Heart left ventricle (tissue), 16 donors: ENCODE data around the gene KRT34. TPM values are rescaled to one million over a fixed set of nuclear protein-coding genes. Genes with fewer than 3 reads are reported as not detected.

ENCODE experiments used
- ATAC-seq, 4 donors: fragments of 200-7000 bp; cut with Tn5 transposase; one replicate each; pipeline ENCODE4 v1.9.1; 2020 to 2022; ENCODE audit warnings: moderate library complexity in 4 of 4, mild to moderate bottlenecking in 3 of 4, moderate number of reproducible peaks in 1 of 4
- DNase-seq, 5 donors: peaks; one replicate each; pipeline ENCODE4 v3.0.0-alpha.2; 2020
- H3K27ac ChIP-seq, 12 donors: fragments of 200-600 bp; sonication (generic) in 4 of 12; one replicate each; pipeline versions ENCODE4 v1.5.0 to v1.8.0; 2016 to 2022; ENCODE audit warnings: mild to moderate bottlenecking in 2 of 12
- H3K27me3 ChIP-seq, 9 donors: fragments of 200-600 bp; sonication (generic) in 2 of 9; one replicate each; pipeline versions ENCODE4 v1.5.1 to v1.8.0; 2016 to 2022; ENCODE audit warnings: mild to moderate bottlenecking in 3 of 9
- H3K36me3 ChIP-seq, 9 donors: fragments of 200-600 bp; sonication (generic) in 2 of 9; one replicate each; pipeline versions ENCODE4 v1.5.0 to v1.8.0; 2018 to 2022; ENCODE audit warnings: mild to moderate bottlenecking in 2 of 9
- H3K4me1 ChIP-seq, 12 donors: fragments of 200-600 bp; sonication (generic) in 4 of 12; one replicate each; pipeline versions ENCODE4 v1.5.0 to v1.8.0; 2016 to 2022; ENCODE audit warnings: mild to moderate bottlenecking in 3 of 12
- H3K4me3 ChIP-seq, 12 donors: fragments of 200-600 bp; sonication (generic) in 4 of 12; one replicate each; pipeline versions ENCODE4 v1.5.0 to v1.8.0; 2017 to 2022; ENCODE audit warnings: mild to moderate bottlenecking in 9 of 12, moderate library complexity in 4 of 12
- H3K9me3 ChIP-seq, 12 donors: fragments of 200-600 bp; sonication (generic) in 4 of 12; one replicate each; pipeline versions ENCODE4 v1.5.0 to v1.8.0; 2016 to 2022; ENCODE audit warnings: mild to moderate bottlenecking in 1 of 12
- CTCF ChIP-seq, 12 donors: fragments of 200-600 bp; sonication (generic) in 4 of 12; IDR thresholded peaks; one replicate each; pipeline versions ENCODE4 v1.5.0 to v1.8.0; 2018 to 2022; ENCODE audit warnings: antibody characterized with exemption in 12 of 12, mild to moderate bottlenecking in 5 of 12
- POLR2A ChIP-seq, 2 donors: fragments of 450-650 bp; IDR thresholded peaks; one replicate each; pipeline ENCODE4 v1.6.1; 2017; ENCODE audit warnings: antibody characterized with exemption in 2 of 2, mild to moderate bottlenecking in 2 of 2, moderate library complexity in 2 of 2
- WGBS, 4 donors: extraction: QIAGEN DNeasy Blood & Tissue Kit in 2 of 4; methylation state at CpG; one replicate each; pipeline versions ENCODE4 v1.1.5 to v1.1.7; 2013 to 2018; 5-methylcytosine and 5-hydroxymethylcytosine counted together
- intact Hi-C, 10 donors: fragments of 100-400 bp; cut with DNase I; formaldehyde crosslinking; loops; one replicate each; pipeline versions ENCODE4 v1.11.1 to v1.14.2; 2022
- polyA plus RNA-seq, 2 donors: library from polyadenylated mRNA; stranded (reverse); fragments of 200-250 nt; gene quantifications; one replicate each; pipeline ENCODE4 v1.2.3, GENCODE V29; 2013
- total RNA-seq, 9 donors: library from RNA; depleted of rRNA in 2 of 9; stranded (reverse); fragments of >200 nt in 2 of 9; fragmentation: NEBNext Ultra II Directional in 3 of 9; extraction: Animal tissue kit (Norgen Biotek cat#: 25700) in 3 of 9; gene quantifications; one replicate each; pipeline versions ENCODE4 v1.1.0 to v1.2.4, GENCODE V29; 2016 to 2023
- donor health status: ischemic (EF 13 %, LVEDD 7.1; RV severe dilation, severe dysfunction).
- donor health status: healthy with polysubstance abuse.
- donor health status: DM: no; HTN: yes; CAD: no.
- donor health status: DM: no; HTN: no; CAD: no.
- donor health status: ischemic (EF 25% LVEDD 6.9; RV normal size, moderate dysfunction).
- donor health status: ischemic (EF 25% LVEDD 5.7; RV mildly dilated, moderate dysfunction).
- donor health status: healthy.
- donor health status: DM: yes; HTN: yes; CAD: no.
- donor health status: ischemic (EF 35%, LVEDD 5.7; RV mildly dilated, moderate dysfunction).
- donor health status: nonischemic (EF 11% LVEDD 7.7; RV severe dilation, severe dysfunction).
- donor health status: DM: yes; HTN: yes; CAD: no.
- donor health status: PGD.
- donor health status: ischemic (EF 29% LVEDD 5.4; RV normal size, mild dysfunction).
- donor health status: nonischemic (EF 23%, LVEDD 6.1; RV moderate dilation, normal function).

The KRT34 gene
- total and polyA plus RNA-seq, 11 donors: not detected

- intact Hi-C loops: no loop called here
- Histone ChIP-seq H3K4me3 (no peak overlapping the region), H3K36me3 (no peaks in the 10 kb centered on the region), H3K27me3 (peaks cover 0 to 15% (median 0%) of the 10 kb centered on the region in 9 donors), H3K27ac (no peak overlapping the region), H3K9me3 (no peaks in the 10 kb centered on the region), H3K4me1 (peaks cover 0 to 3% (median 0%) of the 10 kb centered on the region in 12 donors)
- ATAC-seq (no peak), DNase-seq (no peak)
- TF ChIP-seq CTCF (IDR thresholded peaks at IDR 0.05): no peak
- no peak for TF ChIP-seq POLR2A (IDR thresholded peaks at IDR 0.05)
- 86 to 100% (median 88%) methylated on average over 3 of the region's 3 CpGs for WGBS, 4 donors
Observed at GRCh38 chr17:41333836-41334235, 48.3 kb downstream of the KRT34 start.

DNA sequence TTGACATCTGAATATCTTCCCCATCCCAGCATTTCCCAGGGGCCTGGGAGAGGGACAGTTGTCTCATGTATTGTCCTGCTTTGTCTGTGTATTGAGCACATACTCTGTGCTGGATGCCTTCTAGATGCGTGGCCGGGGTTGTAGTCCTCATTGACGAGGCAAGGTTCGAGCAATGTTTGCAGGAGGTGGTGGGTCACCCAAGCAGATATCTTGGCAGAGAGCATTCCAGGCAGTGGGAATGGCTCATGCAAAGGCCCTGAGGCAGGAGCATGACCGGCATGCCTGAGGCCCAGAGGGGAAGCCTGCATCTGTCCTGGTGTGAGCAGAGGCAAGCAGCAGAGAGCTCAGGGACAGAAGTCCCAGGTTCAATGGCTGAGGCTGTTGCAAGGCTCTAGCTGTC lies 49.0 kb downstream of the KRT34 start:
- H3K27me3 ChIP-seq: peaks cover 0 to 15% (median 0%) of the 10 kb centered on the region in 9 donors
- TF ChIP-seq CTCF (IDR thresholded peaks at IDR 0.05) (no peak), POLR2A (IDR thresholded peaks at IDR 0.05) (no peak)
- no peaks in the 10 kb centered on the region for H3K9me3 ChIP-seq
- intact Hi-C loops: no loop called here
- H3K4me3 ChIP-seq: no peak overlapping the region
- DNase-seq (no peak), ATAC-seq (no peak)
- H3K36me3 ChIP-seq: no peaks in the 10 kb centered on the region
- WGBS, 4 donors: 92 to 97% (median 95%) methylated on average over 5 of the region's 5 CpGs
- H3K4me1 ChIP-seq: peaks cover 0 to 3% (median 0%) of the 10 kb centered on the region in 12 donors
- H3K27ac ChIP-seq: no peak overlapping the region

DNA sequence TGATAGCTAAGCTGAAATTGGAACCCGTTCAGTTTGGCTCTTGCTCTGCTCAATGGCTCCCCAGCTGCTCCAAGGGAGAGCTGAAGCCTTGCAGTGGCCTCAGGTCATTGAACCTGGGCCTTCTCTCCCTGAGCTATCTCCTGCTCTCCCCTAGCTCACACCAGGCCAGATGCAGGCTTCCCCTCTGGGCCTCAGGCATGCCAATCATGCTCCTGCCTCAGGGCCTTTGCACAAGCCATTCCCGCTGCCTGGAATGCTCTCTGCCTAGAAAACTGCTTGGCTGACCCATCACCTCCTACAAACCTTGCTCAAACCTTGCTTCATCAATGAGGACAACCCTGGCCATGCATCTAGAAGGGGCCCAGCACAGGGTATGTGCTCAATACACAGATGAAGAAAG lies 49.9 kb downstream of the KRT34 start:
- ATAC-seq (no peak), DNase-seq (no peak)
- no peak overlapping the region for H3K27ac ChIP-seq
- no peaks in the 10 kb centered on the region for H3K9me3 ChIP-seq
- WGBS, 4 donors: 66 to 94% (median 75%) methylated on average over 1 to 2 of the region's 2 CpGs
- TF ChIP-seq CTCF (IDR thresholded peaks at IDR 0.05): no peak
- no peak for TF ChIP-seq POLR2A (IDR thresholded peaks at IDR 0.05)
- H3K27me3 ChIP-seq: peaks cover 0 to 15% (median 0%) of the 10 kb centered on the region in 9 donors
- H3K4me3 ChIP-seq: no peak overlapping the region
- intact Hi-C loops: no loop called here
- H3K36me3 ChIP-seq: no peaks in the 10 kb centered on the region
- H3K4me1 ChIP-seq: peaks cover 0 to 3% (median 0%) of the 10 kb centered on the region in 12 donors

DNA sequence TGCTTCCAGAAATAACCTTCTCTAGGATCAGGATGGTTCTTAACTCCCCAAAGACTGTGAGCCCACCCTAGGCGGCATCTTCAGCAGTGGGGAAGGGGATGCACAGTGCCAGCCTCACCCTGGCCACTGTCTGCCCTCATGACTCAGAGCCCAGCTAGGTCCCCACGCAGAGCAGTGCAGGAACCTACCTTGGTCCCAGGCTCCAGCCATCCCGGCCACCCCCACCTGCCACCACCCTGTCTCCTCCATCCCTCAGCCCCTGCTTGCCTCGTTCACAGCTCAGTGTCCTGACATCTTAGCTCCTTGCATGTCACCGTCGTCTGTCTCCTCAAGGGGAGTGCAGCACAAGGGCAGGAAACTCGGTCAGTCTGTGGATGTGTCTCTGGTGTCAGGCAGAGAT lies 50.5 kb downstream of the KRT34 start:
- DNase-seq: no peak
- TF ChIP-seq POLR2A (IDR thresholded peaks at IDR 0.05): no peak
- TF ChIP-seq CTCF (IDR thresholded peaks at IDR 0.05): no peak
- Histone ChIP-seq H3K36me3 (no peaks in the 10 kb centered on the region), H3K4me1 (peaks cover 0 to 3% (median 0%) of the 10 kb centered on the region in 12 donors), H3K4me3 (no peak overlapping the region), H3K27ac (no peak overlapping the region), H3K9me3 (no peaks in the 10 kb centered on the region), H3K27me3 (peaks cover 0 to 15% (median 0%) of the 10 kb centered on the region in 9 donors)
- 53 to 64% (median 61%) methylated on average over 6 to 7 of the region's 7 CpGs for WGBS, 4 donors
- intact Hi-C loops: no loop called here
- no peak for ATAC-seq
